Subcutaneous abdominal adipose tissue (tissue), 5 donors: ENCODE data around the gene GADD45B.
"Not testable (repeated sequence)": the region's sequence is repeated elsewhere in the genome, so short reads cannot be mapped to it uniquely, and the experiment has no call there.

ENCODE experiments used
- H3K27ac ChIP-seq: one replicate; pipeline ENCODE4 v1.7.0; 2013; ENCODE audit warnings: low read depth, mild to moderate bottlenecking, inconsistent platforms, low read length, moderate library complexity
- H3K27me3 ChIP-seq, 5 donors: one replicate each; pipeline ENCODE4 v1.7.0; 2013; ENCODE audit warnings: low read length in 5 of 5, inconsistent platforms in 1 of 5; ENCODE audit not compliant: control insufficient read depth in 5 of 5, insufficient read depth in 4 of 5
- H3K36me3 ChIP-seq, 5 donors: one replicate each; pipeline ENCODE4 v1.7.0; 2013; ENCODE audit warnings: low read length in 5 of 5; ENCODE audit not compliant: control insufficient read depth in 5 of 5, insufficient read depth in 5 of 5
- H3K4me1 ChIP-seq, 5 donors: one replicate each; pipeline ENCODE4 v1.7.0; 2013; ENCODE audit warnings: low read length in 5 of 5, mild to moderate bottlenecking in 3 of 5, moderate library complexity in 1 of 5; ENCODE audit not compliant: control insufficient read depth in 5 of 5, insufficient read depth in 5 of 5
- H3K4me3 ChIP-seq, 5 donors: one replicate each; pipeline ENCODE4 v1.7.0; 2013; ENCODE audit warnings: low read length in 5 of 5, low read depth in 1 of 5
- H3K9ac ChIP-seq, 5 donors: one replicate each; pipeline ENCODE4 v1.7.0; 2013; ENCODE audit warnings: low read length in 5 of 5, mild to moderate bottlenecking in 4 of 5, moderate library complexity in 3 of 5
- H3K9me3 ChIP-seq, 5 donors: one replicate each; pipeline ENCODE4 v1.7.0; 2013; ENCODE audit warnings: low read length in 5 of 5; ENCODE audit not compliant: control insufficient read depth in 5 of 5
- donor health status: healthy.
- donor health status: healthy.
- donor health status: healthy.
- donor health status: healthy.
- donor health status: healthy.

Gene GADD45B

DNA sequence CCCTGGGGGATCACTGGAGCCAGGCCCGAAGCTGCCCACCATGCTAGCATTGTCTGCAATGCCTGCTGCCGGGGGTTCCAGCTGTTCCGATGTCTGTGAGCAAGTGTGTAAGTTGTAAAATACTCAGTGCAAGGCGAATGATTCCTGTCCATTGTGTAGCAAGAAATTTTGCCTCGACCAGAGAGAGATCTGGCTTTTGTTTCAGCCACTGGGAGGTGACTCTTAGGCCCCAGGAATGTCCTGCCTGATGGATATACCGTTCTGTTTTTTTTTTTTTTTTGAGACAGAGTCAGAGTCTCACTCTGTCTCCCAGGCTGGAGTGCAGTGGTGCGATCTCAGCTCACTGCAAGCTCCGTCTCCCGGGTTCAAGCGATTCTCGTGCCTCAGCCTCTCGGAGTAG is 7.3 kb upstream of the GADD45B start:
- Histone ChIP-seq H3K4me3 (no peak overlapping the region), H3K9me3 (no peaks in the 10 kb centered on the region), H3K4me1 (peaks cover 0 to 9% (median 4%) of the 10 kb centered on the region in 5 donors), H3K27me3 (no peaks in the 10 kb centered on the region), H3K36me3 (no peaks in the 10 kb centered on the region), H3K27ac (no peak overlapping the region), H3K9ac (no peak overlapping the region)

DNA sequence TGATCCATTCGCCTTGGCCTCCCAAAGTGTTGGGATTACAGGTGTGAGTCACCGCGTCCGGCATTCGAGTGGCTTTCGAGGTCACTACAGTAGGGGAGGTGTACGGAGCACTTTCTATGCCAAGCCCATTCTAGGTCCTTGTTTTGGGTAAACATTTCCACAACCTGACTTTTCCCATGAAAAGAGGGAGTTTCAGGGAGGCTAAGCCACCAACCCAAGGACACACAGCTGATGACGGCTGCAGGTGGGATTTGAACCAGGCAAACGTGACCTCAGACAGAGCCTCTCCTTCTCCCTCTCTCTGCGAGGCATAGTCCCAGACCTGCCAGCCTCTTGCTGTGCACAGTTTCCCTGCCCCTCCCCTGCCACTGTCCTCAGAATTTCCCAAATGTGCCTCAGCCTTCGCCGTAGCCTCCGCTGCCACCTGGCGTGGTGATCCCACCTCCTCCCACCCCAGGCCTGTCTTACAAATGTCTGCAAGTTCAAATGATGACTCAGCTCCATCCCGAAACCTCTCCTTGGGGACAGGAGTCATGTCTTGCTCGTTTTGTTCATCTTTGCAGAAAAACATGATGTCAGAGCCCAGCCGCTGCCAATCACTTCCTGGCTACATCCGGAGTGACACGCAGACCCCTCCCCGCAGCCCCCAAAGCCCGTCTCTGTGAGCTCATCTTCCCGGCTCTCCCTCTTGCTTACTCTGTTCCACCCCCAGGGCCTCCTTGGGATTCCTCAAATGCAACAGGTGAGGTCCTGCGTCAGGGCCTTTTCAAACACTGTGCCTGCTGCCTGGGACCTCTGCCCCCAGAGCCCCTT is 6.6 kb upstream of the GADD45B start:
- H3K4me1 ChIP-seq = peaks cover 0 to 11% (median 4%) of the 10 kb centered on the region in 5 donors
- no peak overlapping the region for H3K4me3 ChIP-seq
- no peak overlapping the region for H3K27ac ChIP-seq
- H3K27me3 ChIP-seq = no peaks in the 10 kb centered on the region
- H3K9ac ChIP-seq = no peak overlapping the region
- no peaks in the 10 kb centered on the region for H3K9me3 ChIP-seq
- H3K36me3 ChIP-seq = no peaks in the 10 kb centered on the region

DNA sequence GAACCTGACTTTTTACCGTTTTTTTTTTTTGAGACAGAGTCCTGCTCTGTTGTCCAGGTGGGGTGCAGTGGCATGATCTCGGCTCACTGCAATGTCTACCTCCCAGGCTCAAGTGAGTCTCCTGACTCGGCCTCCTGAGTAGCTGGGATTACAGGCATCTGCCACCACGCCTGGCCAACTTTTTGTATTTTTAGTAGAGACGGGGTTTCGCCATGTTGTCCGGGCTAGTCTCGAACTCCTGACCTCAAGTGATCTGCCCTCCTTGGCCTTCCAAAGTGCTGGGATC is 6.1 kb upstream of the GADD45B start:
- H3K9ac ChIP-seq, H3K27me3 ChIP-seq, H3K36me3 ChIP-seq, H3K27ac ChIP-seq, H3K9me3 ChIP-seq, H3K4me3 ChIP-seq: not testable (repeated sequence)
- peaks cover 2 to 15% (median 7%) of the 10 kb centered on the region in 5 donors for H3K4me1 ChIP-seq

DNA sequence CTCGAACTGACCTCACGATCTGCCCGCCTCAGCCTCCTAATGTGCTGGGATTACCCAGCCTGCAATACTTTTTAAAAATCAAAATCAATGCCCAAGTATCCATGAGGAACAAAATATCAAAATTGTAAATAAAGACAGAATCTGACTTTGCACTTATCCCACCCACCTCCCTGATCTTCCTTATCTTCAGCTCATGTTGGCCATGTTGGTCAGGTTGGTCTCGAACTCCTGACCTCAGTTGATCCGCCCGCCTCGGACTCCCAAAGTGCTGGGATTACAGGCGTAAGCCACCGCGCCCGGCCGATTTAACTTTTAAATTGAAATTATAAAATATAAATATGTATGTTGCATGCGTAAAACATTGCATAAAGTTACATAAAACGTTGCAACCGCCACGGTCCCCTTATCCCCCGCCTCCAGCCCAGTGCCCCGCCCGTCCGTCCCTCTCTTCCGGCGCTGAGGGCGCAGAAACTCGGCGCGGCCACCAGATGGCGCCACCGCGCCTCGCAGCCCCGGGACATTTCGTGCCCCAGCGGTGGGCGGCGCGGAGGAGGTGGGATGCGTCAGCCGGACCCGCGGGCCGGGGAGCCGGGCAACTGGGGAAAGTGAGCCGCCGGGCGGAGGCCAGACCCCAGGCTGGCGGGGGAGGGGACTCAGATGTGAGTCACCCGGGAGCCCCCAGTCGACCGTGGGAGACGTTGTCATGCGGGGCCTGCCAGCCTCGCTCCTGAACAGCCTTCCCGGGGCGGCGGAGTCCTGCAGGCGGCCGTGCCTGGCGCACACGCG is 1.5 kb upstream of the GADD45B start:
- Histone ChIP-seq H3K4me3 (peak overlapping the region in 4 of 5 donors; percentile 66 to 72 (median 67)), H3K9me3 (no peaks in the 10 kb centered on the region), H3K27me3 (peaks cover 0 to 5% (median 0%) of the 10 kb centered on the region in 5 donors), H3K9ac (peak overlapping the region; percentile 26 to 80 (median 68)), H3K27ac (peak overlapping the region; percentile 90), H3K36me3 (peaks cover 0 to 8% (median 4%) of the 10 kb centered on the region in 5 donors), H3K4me1 (peaks cover 7 to 43% (median 30%) of the 10 kb centered on the region in 5 donors)

DNA sequence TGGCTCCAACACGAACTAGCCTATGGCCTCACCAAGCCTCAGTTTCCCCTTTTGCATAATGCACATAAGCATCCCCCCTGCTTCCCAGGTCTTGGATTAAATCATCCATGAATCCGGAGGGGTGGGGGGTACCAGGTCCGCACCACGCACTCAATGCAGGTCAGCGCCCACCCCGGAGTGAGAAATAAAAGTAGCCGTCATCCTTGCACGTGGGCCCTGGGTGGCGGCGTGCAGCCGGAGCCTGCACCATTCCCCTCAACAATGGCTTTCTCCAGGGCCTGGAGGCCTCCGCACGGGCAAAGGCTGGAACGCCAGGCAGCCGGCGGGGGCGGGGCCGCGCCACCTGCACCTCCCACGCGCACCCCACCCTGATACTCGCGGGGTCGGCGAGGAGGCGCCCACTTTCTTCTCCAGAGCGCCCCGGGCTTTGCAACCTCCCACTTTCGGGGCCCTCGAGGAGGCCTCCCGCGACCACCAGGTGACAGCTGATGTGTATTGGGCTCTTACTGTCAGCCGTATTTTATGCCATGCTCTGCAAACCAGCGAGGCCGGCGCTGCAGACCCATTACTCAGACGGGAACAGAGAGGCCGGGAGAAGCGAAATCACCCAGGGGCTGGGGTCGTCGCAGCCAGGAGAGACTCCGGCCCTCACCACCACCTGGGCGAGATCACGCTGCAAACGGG is 767 bp upstream of the GADD45B start:
- peak overlapping the region; percentile 26 to 80 (median 68) for H3K9ac ChIP-seq

DNA sequence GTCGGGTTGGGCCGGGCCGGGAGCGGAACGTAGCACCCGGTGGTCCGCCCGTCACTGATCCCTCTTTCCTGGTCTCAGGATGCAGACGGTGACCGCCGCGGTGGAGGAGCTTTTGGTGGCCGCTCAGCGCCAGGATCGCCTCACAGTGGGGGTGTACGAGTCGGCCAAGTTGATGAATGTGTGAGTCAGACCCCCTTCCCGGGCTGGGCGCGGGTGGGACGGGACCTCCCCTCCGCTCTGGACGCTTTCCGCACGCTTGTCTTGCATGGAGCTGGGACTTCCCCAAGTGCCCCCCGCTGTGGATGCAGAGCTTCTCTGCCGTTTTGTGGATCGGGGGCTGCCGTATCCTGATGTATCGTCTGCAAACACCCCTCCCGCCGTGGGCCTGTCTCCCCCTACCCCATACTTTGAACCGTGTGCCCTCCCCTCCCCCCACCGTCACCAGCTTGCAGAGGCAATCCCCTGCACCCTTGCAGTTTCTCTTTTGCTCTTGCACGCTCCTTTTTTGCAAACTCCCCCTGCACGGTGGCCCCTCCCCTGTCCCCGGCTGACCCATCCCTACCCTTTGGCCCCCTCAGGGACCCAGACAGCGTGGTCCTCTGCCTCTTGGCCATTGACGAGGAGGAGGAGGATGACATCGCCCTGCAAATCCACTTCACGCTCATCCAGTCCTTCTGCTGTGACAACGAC is 669 bp downstream of the GADD45B start:
- H3K9ac ChIP-seq = peak overlapping the region; percentile 91 to 97 (median 93)
- peak overlapping the region; percentile 90 for H3K27ac ChIP-seq
- peaks cover 0 to 5% (median 0%) of the 10 kb centered on the region in 5 donors for H3K27me3 ChIP-seq
- H3K4me1 ChIP-seq = peaks cover 7 to 42% (median 27%) of the 10 kb centered on the region in 5 donors
- peak overlapping the region; percentile 85 to 100 (median 98) for H3K4me3 ChIP-seq
- H3K9me3 ChIP-seq = peaks cover 0 to under 1% (median 0%) of the 10 kb centered on the region in 5 donors
- peaks cover 0 to 8% (median 4%) of the 10 kb centered on the region in 5 donors for H3K36me3 ChIP-seq

More for the DNA sequence above, 767 bp upstream of the GADD45B start:
- H3K36me3 ChIP-seq = peaks cover 0 to 8% (median 4%) of the 10 kb centered on the region in 5 donors
- H3K27ac ChIP-seq = peak overlapping the region; percentile 90
- peaks cover 7 to 42% (median 27%) of the 10 kb centered on the region in 5 donors for H3K4me1 ChIP-seq
- H3K9me3 ChIP-seq = no peaks in the 10 kb centered on the region
- peak overlapping the region in 4 of 5 donors; percentile 66 to 72 (median 67) for H3K4me3 ChIP-seq
- peaks cover 0 to 5% (median 0%) of the 10 kb centered on the region in 5 donors for H3K27me3 ChIP-seq

DNA sequence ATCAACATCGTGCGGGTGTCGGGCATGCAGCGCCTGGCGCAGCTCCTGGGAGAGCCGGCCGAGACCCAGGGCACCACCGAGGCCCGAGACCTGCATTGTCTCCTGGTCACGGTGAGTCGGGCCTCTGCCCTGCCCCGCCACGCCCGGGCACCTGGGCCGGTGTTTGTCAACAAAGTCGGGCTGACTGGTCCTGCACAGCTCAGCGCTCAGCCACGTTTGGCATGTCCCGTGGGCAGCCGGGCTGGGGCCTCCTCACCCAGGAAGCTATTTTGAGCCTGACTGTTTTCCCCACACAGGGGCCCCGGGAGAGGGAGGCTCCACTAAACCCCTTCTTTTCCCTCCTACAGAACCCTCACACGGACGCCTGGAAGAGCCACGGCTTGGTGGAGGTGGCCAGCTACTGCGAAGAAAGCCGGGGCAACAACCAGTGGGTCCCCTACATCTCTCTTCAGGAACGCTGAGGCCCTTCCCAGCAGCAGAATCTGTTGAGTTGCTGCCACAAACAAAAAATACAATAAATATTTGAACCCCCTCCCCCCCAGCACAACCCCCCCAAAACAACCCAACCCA is 1.3 kb downstream of the GADD45B start:
- peak overlapping the region; percentile 85 to 100 (median 98) for H3K4me3 ChIP-seq

DNA sequence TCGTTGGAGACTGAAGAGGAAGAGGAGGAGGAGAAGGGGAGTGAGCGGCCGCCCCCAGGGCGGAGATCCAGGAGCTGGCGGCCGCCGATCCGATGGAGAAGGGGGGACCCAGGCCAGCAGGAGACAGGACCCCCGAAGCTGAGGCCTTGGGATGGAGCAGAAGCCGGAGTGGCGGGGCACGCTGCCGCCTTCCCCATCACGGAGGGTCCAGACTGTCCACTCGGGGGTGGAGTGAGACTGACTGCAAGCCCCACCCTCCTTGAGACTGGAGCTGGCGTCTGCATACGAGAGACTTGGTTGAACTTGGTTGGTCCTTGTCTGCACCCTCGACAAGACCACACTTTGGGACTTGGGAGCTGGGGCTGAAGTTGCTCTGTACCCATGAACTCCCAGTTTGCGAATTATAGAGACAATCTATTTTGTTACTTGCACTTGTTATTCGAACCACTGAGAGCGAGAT is 1.8 kb downstream of the GADD45B start:
- peaks cover 0 to 5% (median 0%) of the 10 kb centered on the region in 5 donors for H3K27me3 ChIP-seq
- peaks cover 7 to 42% (median 27%) of the 10 kb centered on the region in 5 donors for H3K4me1 ChIP-seq
- H3K36me3 ChIP-seq = peaks cover 0 to 8% (median 4%) of the 10 kb centered on the region in 5 donors
- peak overlapping the region; percentile 79 to 100 (median 98) for H3K4me3 ChIP-seq
- H3K9ac ChIP-seq = peak overlapping the region in 4 of 5 donors; percentile 52 to 97 (median 92)
- peak overlapping the region; percentile 90 for H3K27ac ChIP-seq
- peaks cover 2 to 10% (median 6%) of the 10 kb centered on the region in 5 donors for H3K9me3 ChIP-seq

More for the DNA sequence above, 1.3 kb downstream of the GADD45B start:
- Histone ChIP-seq H3K27me3 (peaks cover 0 to 5% (median 0%) of the 10 kb centered on the region in 5 donors), H3K27ac (peak overlapping the region; percentile 90), H3K9ac (peak overlapping the region; percentile 91 to 97 (median 93)), H3K36me3 (peaks cover 0 to 8% (median 4%) of the 10 kb centered on the region in 5 donors), H3K4me1 (peaks cover 7 to 42% (median 27%) of the 10 kb centered on the region in 5 donors), H3K9me3 (peaks cover 0 to 5% (median under 1%) of the 10 kb centered on the region in 5 donors)
